GM18873 (cell line): Measurements from ENCODE around the gene CPSF4L.

Experiments used
- ATAC-seq: cut with Tn5 transposase; IDR thresholded peaks from one replicate; pipeline ENCODE4 v1.9.1; 2021; ENCODE audit warnings: mild to moderate bottlenecking, moderate library complexity, moderate number of reproducible peaks; ENCODE audit not compliant: unreplicated experiment, low FRiP score

Gene CPSF4L

DNA sequence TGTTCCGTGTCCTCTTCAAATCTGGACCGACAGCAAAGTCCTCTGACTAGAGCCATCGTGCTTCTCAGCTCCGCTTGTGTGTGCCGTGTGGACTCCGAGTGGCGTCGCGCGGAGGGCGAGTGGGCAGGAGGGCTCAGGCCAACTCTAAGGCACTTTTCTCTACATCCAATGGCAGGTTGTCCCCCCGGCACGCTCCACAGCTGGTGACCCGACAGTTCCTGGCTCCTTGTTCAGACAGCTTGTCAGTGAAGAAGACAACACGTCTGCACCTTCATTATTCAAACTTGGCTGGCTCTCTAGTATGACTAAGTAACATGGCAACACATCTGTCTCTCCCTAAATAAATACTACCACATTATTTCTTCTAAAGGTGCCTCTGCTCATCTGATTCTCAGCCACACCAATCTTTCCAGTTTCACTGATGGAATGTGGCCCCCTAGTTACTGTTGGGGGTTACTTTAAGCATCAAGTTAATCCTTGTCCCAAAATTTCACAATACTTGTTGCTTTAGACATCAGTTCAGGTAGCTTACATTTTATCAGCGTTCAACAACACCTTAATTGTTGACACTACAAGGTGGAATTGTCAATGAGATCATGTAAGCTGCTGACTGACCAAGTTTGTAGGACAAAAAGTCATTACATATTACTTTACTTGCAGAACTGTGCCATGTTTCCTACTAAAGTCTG, 53.4 kb downstream of the CPSF4L start:
- no peak for ATAC-seq

DNA sequence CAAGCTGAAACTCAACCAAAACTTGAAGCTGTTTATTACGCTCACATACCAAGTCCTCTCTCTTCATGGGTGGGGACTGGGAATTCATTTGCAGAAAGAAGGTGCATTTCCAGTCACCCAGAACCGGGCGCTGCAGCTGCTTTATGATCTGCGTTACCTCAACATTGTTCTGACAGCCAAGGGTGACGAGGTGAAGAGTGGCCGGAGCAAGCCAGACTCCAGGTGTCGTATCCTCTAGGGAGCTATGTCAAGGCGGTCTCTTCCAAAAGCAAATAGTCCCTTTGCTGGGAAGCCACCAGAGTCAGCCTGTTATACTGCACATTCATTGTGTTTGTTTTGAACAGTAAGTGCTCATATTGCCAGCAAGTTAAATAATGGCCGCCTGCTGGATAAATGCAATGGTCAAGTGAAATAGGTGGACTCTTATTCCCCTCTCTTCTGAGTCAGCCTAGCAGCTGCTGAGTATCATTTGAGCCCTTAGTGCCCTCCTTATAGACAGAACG, 56.2 kb downstream of the CPSF4L start:
- no peak for ATAC-seq

DNA sequence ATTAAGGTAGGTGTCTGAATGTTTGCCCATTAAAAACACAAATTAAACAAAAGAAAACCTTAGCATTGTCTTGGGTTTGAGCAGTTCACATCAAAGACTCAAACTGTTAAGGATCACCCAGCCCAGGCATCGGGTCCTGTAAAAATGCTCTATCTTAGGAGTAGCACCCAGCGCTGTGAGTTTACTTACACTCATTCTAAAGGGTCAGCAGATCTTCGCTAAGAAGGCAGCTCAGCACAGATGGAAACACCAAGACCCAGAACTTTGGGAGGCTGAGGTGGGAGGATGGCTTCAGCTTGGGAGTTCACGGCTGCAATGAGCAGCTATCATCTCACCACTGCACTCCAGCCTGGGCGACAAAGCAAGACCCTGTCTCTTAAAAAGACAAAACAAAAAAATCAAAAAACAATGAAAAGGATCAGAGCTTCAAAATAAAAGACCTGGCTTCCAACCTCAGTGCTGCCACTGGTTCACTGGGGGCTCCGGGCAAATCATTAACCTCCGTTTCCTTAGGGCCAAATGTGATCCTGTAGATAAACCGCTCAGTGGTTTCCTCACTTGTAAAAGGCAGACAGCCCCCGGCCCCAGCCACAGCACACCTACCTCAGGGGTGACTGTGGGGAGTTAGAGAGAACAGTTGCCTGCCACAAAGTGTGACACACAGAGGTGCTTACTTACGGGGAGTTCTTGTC, 57.7 kb downstream of the CPSF4L start:
- ATAC-seq: no peak

DNA sequence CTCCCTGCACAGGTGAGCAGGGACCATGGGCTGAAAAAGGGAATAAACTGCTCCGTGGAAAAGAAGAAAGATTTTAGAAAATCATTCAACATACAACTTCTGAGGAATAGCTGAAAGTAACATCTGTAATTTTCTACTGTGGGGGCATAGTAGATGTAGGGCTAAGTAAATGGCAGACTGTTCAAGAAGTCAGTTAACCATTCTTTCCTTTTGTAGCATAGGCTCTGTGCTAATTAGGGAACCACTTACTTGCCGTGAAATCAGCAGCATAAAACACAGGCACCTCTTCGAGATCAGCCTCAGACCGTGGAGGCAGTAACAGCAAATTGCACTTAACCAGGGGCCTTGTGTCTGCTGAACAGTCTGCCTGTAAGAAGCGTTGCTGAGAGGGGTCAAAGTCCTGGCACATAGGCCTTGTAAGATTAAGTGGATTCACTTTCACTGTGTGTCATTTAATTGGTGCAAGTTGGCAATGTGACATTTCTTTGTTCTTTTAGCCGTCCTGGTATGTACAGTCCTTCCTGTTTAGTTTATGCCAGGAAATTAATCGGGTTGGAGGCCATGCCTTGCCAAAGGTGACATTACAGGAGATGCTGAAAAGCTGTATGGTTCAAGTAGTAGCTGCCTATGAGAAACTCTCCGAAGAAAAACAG, 58.4 kb downstream of the CPSF4L start:
- no peak for ATAC-seq

DNA sequence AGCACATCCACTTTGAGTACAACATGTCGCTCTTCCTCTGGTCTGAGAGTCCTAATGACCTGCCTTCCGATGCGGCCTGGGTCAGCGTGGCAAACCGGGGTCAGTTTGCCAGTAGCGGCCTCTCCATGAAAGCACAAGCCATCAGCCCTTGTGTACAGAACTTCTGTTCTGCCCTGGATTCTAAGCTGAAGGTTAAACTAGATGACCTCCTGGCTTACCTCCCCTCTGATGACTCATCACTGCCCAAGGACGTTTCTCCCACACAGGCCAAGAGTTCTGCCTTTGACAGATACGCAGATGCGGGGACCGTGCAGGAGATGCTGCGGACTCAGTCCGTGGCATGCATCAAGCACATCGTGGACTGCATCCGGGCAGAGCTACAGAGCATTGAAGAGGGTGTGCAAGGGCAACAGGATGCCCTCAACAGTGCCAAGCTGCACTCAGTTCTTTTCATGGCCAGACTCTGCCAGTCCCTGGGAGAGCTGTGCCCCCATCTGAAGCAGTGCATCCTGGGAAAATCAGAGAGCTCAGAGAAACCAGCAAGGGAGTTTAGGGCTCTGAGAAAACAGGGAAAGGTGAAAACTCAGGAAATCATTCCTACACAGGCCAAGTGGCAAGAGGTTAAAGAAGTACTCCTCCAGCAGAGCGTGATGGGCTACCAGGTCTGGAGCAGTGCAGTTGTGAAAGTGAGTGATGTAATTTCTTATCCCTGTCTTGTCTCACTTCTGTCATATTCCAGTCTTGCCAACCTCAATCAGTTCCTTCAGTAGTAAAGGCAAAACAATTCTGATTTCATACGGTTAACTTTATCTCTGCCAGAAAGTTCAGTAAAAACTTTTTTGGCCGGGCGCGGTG, 60.2 kb downstream of the CPSF4L start:
- ATAC-seq: no peak

DNA sequence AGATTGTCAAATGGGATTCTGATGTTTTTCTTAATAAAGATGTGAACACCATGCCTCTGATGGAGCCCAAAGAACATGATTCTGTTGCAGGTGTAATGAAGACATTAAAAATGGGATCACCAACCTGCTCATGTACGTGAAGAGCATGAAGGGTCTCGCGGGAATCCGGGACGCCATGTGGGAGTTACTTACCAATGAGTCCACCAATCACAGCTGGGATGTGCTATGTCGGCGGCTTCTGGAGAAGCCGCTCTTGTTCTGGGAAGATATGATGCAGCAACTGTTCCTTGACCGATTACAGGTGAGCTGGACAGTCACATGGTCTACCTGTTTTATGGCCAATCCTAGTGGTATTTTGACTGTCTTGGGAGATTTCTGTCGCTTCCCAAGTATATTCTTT, 61.2 kb downstream of the CPSF4L start:
- no peak for ATAC-seq

DNA sequence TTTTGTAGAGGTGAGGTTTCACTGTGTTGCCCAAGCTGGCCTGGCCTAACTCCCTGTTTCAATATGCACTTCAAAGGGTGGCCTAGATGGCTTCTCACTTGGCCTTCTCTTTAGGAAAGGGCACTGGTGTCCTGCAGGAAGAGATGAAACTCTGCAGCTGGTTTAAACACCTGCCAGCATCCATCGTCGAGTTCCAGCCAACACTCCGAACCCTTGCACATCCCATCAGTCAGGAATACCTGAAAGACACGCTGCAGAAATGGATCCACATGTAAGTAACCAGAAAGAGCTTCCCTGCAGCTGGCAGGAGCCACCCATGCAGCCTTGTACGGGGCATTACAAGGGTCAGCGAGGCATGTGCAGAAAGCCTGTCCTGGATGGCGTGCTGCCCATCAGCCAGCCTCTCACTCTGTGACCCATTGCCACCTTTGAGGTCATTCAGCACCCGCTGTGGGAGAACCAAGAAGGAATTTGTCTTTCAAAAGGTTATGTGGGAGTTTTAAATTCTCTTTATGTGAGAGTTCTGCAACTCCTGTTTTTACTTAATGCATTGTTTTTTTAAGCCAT, 61.8 kb downstream of the CPSF4L start:
- no peak for ATAC-seq

DNA sequence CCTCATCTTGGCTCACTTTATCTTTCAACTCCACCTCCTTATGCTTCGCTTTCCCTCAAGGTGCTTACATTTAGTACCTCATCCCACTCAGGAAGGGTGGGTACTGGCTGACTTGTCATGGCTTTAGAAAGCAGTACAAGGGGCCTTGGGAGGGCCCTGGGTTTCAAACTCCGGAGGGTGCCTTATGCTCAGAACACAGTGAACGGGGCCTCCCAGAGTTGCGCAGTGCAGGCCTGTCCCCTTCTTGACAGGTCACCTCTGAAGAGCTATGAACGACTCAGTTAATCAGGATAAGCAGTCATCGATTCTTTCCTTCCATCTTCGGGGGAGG, 62.8 kb downstream of the CPSF4L start:
- no peak for ATAC-seq
